Endometrium (tissue), 2 donors: Measurements from ENCODE around the gene TADA1.
"Not testable (repeated sequence)": the region's sequence is repeated elsewhere in the genome, so short reads cannot be mapped to it uniquely, and the experiment has no call there.

Source experiments
- FAIRE-seq: peaks from 2 replicates; lab custom pipeline; 2012; peaks lifted over from hg19 to GRCh38; lab: Jason Lieb, UNC
- donor health status: control.
- donor health status: control.

Gene TADA1

GRCh38 chr1:166843769-166844596 lies 32.1 kb downstream of the TADA1 start:
- FAIRE-seq = no peak

- FAIRE-seq = no peak
These were observed 32.7 kb downstream of the TADA1 start for GRCh38 chr1:166843322-166843721.

- no peak for FAIRE-seq
These were observed 35.5 kb downstream of the TADA1 start for GRCh38 chr1:166840309-166841274.

- no peak for FAIRE-seq
These were observed 36.3 kb downstream of the TADA1 start for GRCh38 chr1:166839600-166840308.

- no peak for FAIRE-seq
These were observed 37.1 kb downstream of the TADA1 start, which contains the start of gene POGK for GRCh38 chr1:166838766-166839599. Gene POGK, plus strand, starts transcription at chr1:166839475. Its CDS starts 1,482 bp downstream, at chr1:166840957.

GRCh38 chr1:166836733-166837132 lies 39.3 kb downstream of the TADA1 start:
- no peak for FAIRE-seq

GRCh38 chr1:166829762-166830161 lies 46.3 kb downstream of the TADA1 start:
- not testable (repeated sequence) for FAIRE-seq

- FAIRE-seq = no peak
These were observed 48.6 kb downstream of the TADA1 start for GRCh38 chr1:166827426-166827825.

- no peak for FAIRE-seq
These were observed 53.7 kb downstream of the TADA1 start for GRCh38 chr1:166822385-166822784.

GRCh38 chr1:166819974-166820373 lies 56.1 kb downstream of the TADA1 start:
- no peak for FAIRE-seq

- no peak for FAIRE-seq
These were observed 61.5 kb downstream of the TADA1 start for GRCh38 chr1:166814611-166815010.

- FAIRE-seq = peak; percentile 21
These were observed 62.4 kb downstream of the TADA1 start for GRCh38 chr1:166813508-166814223.

GRCh38 chr1:166811691-166812090 lies 64.4 kb downstream of the TADA1 start:
- no peak for FAIRE-seq

- FAIRE-seq = no peak
These were observed 67.1 kb downstream of the TADA1 start for GRCh38 chr1:166808952-166809351.
